ENCODE measurements around the gene KCNA2. TPM values are rescaled to one million over a fixed set of nuclear protein-coding genes. Genes with fewer than 3 reads are reported as not detected.

KCNA2 gene
- total and polyA plus RNA-seq, 4 donors: 0.13 to 1.8 (median 0.87) TPM

- 60 to 64% methylated on average over 3 of the region's 3 CpGs for WGBS, 2 donors
- DNase-seq (no peak), ATAC-seq (ENCODE audit: low FRiP score) (no peak)
- Histone ChIP-seq H3K36me3 (ENCODE audit: control insufficient read depth in 1 of 2, insufficient read depth in 2 of 2, low read length in 1 of 2) (no peaks in the 10 kb centered on the region), H3K9me3 (ENCODE audit: control insufficient read depth, low read length) (no peaks in the 10 kb centered on the region), H3K4me3 (ENCODE audit: low read length in 2 of 2) (no peak overlapping the region), H3K4me1 (ENCODE audit: control insufficient read depth in 1 of 2, insufficient read depth in 2 of 2, low read length in 2 of 2) (no peaks in the 10 kb centered on the region), H3K27ac (ENCODE audit: low read depth in 1 of 2, low read length in 2 of 2) (no peak overlapping the region), H3K27me3 (ENCODE audit: control insufficient read depth in 1 of 2, insufficient read depth in 2 of 2, low read length in 1 of 2) (no peaks in the 10 kb centered on the region)
- intact Hi-C loops (cut with DNase I): no loop called here
Measured at GRCh38 chr1:110544753-110545152, 61.4 kb downstream of the KCNA2 start.

Other genes with a start within 250 kb of the KCNA2 start
- gene SLC16A4, start 215.3 kb downstream of the KCNA2 start, total RNA-seq: 10 to 100 TPM; 18.5 to 23.2 TPM
- 10 to 100 TPM; 11.5 to 19.1 TPM for gene SLC16A4, start 215.3 kb downstream of the KCNA2 start, polyA plus RNA-seq
- gene LAMTOR5, start 198.7 kb downstream of the KCNA2 start, total RNA-seq: 10 to 100 TPM; 73.6 to 77.6 TPM
- gene LAMTOR5, start 198.7 kb downstream of the KCNA2 start, polyA plus RNA-seq: 100 to 1,000 TPM; 176 to 329 TPM
- gene PROK1, start 155.2 kb downstream of the KCNA2 start, total RNA-seq: under 1 TPM; 0.26 to 0.27 TPM
- gene PROK1, start 155.2 kb downstream of the KCNA2 start, polyA plus RNA-seq: under 1 TPM in 1 of 2 donors, not detected in 1; 0.25 TPM
- gene KCNA10, start 87.2 kb downstream of the KCNA2 start, total RNA-seq: not detected
- gene KCNA10, start 87.2 kb downstream of the KCNA2 start, polyA plus RNA-seq: not detected
- gene KCNA3, start 68.6 kb upstream of the KCNA2 start, total RNA-seq: 1 to 10 TPM in 1 of 2 donors, under 1 TPM in 1; 0.97 to 2.4 TPM
- not detected for gene KCNA3, start 68.6 kb upstream of the KCNA2 start, polyA plus RNA-seq